Activated CD4-positive, alpha-beta T cell treated with anti-CD3 and anti-CD28 coated beads, Interleukin-2, amount 50 U/mL, for 24 hours (primary cell): ENCODE results near the gene IQSEC3.
"Not testable (repeated sequence)": the region's sequence is repeated elsewhere in the genome, so short reads cannot be mapped to it uniquely, and the experiment has no call there.

Source experiments
- DNase-seq, 2 donors: peaks; one replicate each; pipeline ENCODE4 v3.0.0-alpha.2; 2020; ENCODE audit warnings: low read depth in 1 of 2, low spot score in 1 of 2

The IQSEC3 gene

DNA sequence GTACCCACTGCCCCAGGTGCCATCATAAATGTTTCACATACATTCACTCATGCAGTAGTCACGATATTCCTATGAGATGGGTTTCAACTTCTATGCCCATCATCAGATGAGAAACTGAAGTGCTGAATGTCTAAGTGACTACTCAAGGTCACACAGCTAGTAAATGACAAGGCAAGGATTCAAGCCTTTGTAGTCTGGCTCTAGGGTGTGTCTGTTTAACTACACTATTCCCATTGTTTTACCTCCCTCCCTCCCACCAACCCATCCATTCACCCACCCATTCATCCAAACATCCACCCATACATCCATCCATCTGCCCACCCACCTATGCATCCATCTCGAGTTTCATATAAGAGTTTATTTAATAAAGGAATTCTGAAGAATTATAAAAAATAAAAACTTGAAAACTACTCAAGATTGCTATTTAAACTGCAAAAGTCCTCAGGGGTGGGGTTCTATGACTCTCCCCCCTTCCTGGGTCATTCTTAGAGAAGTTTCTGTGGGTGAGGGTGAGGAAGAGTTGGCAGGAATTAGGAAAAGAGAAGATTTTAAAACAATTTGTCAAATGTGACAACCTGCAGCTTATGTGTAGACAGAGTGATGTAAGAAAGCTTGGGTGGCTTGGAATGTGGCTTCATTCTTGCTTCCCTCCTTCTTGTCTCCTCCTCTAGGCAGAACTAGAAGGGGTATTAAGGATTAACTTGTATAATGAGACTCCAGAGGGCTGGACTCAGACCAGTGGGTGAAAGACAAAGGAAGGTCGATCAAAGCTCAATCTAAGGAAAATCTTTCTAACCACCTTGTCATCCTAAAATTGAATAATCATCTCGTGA, 13.4 kb upstream of the IQSEC3 start:
- not testable (repeated sequence) for DNase-seq

DNA sequence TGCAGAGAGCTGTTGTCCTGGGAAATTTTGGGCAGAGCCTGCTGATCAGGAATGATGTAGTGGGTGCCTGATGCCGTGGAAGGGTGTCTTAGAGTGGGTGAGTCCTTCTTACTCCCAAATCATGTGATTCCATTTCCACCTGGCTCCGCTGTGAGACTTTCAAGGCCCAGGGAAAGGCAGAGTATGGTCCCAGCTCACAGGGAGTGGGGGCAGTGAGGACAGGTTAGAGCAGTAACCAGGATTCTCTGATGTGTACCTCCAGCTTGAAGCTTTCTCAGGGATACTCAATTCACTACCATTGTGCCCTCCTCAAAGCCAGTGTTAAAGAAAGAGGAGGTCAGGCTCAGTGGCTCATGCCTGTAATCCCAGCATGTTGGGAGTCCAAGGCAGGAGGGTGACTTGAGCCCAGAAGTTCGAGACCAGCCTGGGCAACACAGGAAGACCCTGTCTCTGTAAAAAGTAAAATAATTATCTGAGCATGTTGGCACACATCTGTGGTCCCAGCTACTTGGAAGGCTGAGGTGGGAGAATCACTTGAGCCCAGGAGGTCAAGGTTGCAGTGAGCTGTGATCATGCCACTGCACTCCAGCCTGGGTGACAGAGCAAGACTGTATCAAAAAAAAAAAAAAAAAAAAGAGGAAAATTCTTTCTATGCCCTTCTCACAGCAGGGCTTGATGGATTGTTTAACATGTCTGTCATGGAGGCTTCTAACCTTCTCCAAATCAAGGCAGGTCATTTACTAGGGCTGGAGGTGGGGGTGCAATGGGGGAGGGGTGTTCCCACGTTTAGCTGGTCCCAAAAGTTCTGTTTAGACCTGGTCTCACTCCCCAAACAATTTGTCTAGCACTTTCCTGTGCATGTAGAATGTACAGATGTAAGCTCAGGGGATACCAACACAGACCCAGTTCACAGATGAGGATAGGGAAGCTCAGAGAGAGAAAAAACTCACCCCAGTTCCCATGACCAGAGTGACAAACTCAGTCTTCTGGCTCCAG, 12.5 kb upstream of the IQSEC3 start:
- no peak for DNase-seq

DNA sequence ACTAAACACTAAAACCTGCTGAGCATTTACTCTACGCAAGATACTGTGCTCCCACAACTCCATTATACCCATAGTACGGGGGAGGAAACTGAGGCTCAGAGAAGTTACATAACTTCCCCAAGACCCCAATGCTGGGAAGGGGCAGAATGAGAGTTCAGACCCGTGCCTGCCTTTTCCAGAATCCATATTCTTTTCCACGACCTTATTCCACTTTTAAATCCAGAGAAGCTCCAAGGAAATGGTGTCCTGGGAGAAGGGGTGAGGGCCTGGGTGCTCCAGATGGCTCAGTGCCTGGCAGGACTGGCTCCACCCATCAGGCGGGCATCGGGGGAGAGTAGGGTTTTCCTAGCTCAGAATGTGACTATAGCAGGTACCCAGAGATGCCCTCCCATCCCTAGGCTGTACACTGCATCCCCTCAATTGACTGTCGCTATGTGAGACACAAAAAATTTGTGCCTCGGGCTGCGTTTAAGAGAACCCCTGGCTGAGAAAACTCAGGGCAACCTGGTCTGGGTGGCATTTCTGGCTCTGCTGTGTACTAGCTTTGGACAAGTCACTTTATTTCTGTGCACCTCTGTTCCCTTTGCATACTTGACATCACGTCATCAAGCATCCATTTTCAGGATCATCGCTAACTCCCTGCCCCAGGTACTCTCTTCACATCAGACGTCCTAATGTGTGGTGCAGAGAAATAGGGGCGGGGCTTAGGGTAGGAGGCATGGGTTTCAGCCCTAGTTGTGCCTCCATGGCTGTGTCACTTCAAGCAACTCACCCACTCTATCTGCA, 11.6 kb upstream of the IQSEC3 start:
- DNase-seq, result no peak

DNA sequence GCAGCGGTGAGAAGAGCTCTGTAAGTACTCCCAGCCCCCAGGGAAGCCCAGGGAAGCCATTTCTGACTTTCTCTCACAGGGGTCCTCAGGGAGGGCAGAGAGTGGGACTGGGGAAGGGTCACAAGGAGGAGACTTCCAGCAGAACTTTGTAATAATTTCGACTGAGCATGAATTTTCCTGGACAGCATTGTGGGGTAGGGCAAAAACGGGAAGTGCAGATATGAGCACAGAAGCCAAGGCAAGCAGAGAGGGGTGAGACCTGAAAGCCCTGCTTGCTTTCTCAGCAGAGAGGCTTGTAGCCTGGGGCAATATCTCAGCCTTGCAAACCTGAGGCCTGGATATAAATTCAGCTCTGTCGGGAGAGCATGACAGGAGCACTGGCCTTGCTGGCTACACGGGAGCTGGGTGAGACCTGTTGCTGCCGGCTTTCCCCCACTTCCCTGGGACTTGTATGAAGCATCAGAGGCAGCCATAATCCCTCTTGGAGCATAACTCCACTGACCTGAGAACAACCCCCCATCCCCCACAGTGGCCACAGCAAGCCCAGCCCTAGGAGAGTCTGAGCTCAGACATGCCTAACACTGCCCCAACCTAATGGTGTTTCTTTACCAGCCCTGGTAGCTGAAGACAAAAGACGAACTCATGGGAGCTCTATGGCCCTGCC, 9.8 kb upstream of the IQSEC3 start:
- no peak for DNase-seq

DNA sequence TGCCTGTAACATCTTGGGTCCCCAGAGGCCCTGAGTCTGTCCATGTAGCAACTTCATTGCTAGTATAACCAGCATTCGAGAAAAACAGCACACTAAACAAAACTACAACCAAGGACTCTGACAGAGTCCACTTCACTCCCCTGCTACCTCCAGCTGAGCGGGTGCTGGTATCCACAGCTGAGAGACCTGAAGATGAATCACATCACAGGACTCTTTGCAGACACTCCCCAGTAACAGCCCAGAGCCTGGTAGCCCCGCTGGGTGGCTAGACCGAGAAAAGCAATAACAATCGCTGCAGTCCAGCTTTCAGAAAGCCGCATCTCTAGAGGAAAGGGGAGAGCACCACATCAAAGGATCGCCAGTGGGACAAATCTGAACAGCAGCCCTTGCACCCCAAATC, 9.0 kb upstream of the IQSEC3 start:
- DNase-seq, result no peak

DNA sequence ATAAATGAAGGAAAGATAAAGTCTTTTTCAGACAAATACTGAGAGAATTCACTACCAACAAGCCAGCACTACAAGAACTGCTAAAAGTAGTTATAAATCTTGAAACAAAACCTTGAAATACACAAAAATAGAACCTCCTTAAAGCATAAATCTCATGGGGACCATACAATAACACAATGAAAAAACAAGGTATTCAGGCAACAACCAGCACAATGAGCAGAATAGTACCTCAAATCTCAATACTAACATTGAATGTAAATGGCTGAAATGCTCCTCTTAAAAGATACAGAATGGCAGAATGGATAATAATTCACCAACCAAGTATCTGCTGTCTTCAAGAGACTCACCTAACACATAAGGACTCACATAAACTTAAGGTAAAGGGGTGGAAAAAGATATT, 7.7 kb upstream of the IQSEC3 start:
- DNase-seq, result no peak

DNA sequence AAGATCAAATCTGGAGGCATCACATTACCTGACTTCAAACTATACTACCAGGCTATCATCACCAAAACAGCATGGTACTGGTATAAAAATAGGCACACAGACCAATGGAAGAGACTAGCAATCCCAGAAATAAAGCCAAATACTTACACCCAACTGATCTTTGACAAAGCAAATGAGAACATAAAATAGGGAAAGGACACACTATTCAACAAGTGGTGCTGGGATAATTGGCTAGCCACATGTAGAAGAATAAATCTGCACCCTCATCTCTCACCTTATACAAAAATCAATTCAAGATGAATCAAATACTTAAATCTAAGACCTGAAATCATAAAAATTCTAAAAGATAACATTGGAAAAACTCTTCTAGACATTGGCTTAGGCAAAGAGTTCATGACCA, 4.7 kb upstream of the IQSEC3 start:
- DNase-seq, result not testable (repeated sequence)

DNA sequence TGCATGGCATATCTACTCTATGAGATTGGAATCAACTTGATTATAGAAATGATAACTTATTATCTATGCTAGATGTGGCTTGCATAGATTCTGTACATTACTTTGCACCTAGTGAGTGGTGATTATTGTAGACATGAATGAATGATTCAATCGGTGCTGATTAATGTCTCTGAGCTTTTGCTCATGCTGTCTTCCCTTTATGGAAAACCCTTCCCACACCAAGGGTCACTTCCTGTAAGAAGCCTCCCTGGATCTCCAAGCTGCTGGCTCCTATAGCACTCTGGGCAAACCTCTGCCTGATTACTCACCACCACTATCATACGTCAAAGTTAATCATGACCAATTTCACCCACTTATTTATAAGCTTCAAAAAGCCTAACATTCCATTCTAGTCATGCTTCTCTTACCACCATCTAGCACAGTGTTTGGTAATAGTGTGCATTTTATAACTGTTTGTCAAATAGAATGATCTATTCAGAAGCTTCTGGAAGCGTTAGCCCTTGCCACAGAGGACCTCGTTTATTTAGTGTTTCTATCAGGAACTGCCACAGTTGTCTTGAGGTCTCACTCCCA, 990 bp upstream of the IQSEC3 start:
- DNase-seq, result not testable (repeated sequence)

DNA sequence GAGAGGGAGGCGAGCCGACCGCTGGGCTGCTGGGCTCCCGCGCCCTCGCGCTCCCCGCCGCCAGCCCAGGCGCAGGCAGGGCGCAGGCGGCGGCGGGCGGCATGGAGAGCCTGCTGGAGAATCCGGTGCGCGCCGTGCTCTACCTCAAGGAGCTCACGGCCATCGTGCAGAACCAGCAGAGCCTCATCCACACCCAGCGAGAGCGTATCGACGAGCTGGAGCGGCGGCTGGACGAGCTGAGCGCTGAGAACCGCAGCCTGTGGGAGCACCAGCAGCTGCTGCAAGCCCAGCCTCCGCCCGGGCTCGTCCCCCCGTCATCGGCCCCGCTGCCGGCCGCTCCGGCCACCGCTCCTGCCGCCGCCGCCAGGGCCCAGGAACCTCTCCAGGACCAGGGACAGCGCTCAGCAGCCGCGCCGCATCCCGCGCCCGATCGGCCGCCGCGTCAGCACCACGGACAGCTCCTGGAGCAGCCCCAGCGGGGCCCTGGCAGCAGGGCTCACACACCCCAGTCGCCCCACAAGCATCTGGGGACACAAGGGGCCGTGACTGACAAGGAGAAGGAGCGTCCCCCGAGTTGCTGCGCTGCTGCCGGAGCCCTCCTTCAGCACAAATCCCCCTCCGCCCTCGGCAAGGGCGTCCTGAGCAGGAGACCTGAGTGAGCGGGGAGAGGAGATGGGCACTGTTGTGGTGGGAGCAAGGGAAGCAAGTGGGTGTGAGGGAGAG, 376 bp downstream of the IQSEC3 start:
- DNase-seq, result not testable (repeated sequence)

DNA sequence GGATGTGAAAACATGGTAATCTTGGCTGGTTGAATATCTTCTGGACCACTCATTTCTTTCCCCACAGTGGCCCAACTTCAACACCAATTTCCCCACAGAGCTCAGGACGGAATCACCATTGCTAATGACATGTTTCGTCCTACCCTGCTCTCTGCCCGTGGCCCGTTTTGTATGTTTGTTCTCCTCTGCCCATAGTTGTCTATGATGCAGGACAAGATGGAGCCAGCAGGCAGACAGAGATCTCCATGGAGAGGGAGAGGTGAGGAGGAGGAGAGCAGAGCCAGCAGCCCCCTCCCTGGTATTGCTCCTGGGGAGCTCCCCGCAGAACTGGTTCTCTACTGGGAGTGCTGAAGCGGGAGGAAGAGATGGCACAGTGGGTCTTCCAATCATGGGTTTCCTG, 3.1 kb downstream of the IQSEC3 start:
- not testable (repeated sequence) for DNase-seq

DNA sequence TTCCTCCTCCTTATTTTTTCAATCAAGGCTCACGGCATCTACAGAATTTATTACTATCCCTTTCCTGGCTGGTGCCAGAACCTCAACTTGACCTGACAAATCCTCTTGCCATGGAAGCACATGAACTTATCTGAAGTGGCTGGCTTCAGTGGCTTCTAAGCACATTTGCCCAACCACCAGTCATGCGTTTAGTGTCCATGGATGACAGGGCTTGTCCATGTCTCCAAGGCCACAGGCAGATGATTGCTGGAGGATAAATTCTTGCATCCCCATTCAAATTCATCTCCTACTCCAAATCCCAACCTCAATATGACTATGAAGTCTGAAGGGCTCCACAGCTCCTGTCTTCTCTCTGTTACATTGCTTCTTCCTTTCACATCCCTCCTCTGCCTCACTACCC, 4.0 kb downstream of the IQSEC3 start:
- DNase-seq, result not testable (repeated sequence)

DNA sequence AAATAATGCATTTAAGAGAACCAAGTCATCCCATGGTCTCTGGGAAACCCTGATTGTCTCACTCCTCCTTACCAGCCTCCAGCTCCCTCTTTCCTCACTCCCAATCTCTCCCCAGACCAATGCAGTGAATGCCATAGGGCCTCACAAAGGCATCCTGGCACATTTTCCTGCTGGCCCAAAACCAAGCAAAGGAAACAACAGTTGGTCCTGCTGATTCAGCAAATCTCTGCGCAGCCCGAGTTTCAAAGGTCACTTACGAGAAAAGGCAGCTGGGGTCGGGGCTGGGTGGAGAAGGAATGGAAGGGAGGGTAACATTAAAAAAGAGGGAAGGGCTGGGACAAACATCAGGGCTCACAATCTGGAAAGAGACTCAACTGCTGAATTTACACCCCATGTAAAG, 5.5 kb downstream of the IQSEC3 start:
- not testable (repeated sequence) for DNase-seq

DNA sequence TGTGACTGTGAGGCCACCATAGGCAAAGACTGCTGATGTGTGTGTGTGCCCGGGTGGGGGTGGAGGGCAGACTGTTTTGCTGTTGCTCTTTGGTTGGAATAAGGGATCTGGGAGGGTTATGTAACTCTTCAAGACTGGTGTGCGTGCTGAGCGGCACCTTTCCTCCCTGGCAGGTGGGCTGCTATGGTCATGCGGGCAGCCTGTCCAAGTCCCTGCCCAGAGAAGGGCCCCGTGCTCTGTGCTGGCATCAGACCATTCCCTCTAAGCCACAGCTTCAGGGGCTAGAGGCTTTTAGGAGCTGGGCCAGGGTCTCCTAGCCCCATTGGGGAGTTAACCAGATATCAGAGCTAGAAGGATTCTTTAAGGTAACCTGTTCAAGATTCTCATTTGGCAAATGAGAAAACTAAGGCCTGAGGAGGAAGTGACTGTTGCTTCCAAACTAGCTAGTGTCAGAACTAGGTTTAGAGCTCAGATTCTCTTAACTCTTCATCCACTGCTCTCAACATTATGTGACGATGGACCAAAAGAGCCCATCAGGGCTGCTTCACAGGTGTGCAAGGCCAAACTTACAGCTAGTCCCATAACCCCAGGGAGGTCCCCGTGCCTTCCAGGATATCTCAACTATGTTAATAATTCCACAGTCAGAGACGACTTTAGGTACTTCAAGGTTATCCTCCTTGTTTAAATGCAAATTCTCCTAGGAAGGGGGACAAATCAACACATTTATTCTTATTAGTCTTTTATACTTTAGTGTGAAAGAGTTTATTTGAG, 8.0 kb downstream of the IQSEC3 start:
- DNase-seq, result not testable (repeated sequence)

DNA sequence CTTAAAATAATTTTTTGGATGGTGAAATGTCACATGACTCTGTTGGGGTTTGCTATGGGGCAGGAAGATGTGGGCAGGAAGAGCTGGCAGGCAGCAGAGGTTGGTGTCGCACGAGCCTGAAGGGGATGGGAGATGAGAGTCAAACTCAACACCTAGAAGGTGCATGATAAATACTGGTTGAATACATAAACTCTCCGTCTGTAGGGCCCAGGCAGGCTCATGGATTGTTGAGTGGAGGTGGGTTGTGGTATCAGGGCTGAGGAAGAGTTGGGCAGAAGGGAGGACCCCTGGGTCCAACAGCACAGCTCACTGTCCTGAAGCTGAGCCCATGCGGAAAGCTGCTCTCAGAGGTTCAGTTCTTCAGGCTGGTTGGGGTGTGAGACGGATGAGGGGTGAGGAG, 9.0 kb downstream of the IQSEC3 start:
- DNase-seq, result not testable (repeated sequence)

DNA sequence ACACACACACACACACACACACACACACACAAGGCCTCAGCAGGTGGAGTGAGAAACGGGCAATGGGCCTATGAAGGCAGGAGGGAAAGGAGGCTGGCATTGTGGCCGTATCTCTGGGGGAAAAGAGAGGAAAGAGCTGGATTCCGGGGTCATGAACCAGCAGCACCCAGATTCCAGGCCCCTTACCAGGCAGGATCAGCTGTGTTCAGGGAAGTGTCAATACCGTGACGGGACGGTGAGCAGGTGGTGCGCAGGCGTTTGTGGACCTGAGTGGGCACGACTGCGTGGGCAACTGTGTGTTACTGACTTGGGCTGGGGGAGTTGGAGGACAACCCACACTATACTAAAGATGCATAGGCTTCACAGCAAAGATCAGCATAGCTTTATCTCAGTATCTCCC, 9.5 kb downstream of the IQSEC3 start:
- not testable (repeated sequence) for DNase-seq

DNA sequence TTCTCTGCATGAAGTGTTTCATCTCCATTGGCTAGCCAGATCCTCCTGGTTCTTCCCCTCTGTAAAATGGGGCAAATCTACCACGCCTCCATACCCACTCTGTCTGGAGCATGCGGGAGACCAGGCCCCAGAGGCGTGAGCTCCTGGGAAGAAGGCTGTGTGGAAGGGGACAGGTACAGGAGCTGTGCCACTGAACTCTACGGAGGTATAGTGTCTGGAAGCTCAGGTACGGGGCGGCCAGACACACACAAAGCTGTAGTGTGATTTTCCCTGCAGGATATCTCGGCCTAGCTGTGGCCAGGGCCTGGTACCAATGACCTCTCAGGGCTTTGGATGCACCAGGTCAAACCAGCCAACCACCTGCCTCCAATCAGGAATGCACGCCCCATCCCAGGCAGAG, 10.0 kb downstream of the IQSEC3 start:
- DNase-seq, result not testable (repeated sequence)

DNA sequence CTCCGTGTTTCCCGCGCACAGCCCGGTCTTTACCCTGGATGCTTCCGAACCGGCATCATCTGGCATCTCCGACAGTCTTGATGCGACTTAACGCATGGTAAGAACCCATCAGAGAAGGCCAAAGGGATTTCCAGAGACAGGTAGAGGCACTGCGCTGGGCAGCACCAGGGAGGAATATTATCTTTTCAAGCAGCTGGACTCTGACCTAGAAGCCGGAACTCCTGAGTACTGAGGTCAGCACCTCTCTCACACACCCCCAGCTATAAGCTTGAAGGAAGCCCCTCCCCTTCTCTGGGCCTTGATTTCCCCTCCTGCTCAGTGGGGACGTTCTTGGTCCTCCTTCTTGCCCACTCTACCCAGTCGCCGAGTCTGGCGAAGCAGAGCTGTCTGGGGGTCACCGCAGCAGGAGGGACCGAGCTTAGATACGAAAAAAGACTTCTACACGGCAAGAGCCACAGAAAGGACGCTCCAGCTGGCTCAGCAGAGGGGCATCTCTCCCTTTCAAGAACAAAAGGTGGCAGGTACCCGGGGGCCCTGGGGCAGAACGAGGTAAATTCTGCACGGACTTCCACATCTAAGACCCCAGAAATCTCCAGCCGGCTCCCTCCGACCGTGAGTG, 10.6 kb downstream of the IQSEC3 start:
- not testable (repeated sequence) for DNase-seq

DNA sequence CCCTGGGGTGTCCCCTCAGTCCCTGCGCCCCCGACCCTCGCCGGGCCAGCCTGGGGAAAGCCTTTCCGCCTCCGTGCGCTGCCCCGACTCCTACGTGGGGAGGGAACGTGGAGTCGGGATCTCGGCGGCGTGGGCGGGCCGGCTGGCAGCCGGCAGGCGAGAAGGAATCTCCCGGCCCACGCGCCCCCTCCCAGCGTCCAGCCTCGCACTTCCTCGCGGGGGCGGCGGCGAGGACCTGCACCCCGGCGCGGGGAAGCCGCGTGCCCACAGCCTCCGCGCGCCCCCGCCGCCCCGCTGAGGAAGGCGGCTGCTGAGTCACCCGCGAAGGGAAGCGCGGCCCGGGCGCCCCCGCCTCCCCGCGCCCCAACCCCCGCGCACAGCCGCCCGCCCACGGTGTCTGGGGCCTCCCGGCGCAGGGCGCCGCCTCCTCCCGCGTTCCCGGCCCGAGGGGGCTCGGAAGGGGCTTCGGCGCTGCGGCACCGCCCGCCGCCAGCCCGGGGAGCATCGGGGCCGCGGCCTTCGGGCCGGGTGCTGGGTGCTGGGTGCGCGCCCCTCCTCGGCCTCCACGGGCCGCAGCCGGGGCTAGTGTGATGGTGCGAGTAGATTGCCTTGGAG, 11.3 kb downstream of the IQSEC3 start:
- DNase-seq, result not testable (repeated sequence)
